Fibroblast of upper back skin (primary cell): ENCODE data around the gene RGS6.
"Not testable (repeated sequence)": the region's sequence is repeated elsewhere in the genome, so short reads cannot be mapped to it uniquely, and the experiment has no call there.

Experiments
- DNase-seq: peaks from one replicate; pipeline ENCODE4 v3.0.0-alpha.2; 2013

The RGS6 gene

DNA sequence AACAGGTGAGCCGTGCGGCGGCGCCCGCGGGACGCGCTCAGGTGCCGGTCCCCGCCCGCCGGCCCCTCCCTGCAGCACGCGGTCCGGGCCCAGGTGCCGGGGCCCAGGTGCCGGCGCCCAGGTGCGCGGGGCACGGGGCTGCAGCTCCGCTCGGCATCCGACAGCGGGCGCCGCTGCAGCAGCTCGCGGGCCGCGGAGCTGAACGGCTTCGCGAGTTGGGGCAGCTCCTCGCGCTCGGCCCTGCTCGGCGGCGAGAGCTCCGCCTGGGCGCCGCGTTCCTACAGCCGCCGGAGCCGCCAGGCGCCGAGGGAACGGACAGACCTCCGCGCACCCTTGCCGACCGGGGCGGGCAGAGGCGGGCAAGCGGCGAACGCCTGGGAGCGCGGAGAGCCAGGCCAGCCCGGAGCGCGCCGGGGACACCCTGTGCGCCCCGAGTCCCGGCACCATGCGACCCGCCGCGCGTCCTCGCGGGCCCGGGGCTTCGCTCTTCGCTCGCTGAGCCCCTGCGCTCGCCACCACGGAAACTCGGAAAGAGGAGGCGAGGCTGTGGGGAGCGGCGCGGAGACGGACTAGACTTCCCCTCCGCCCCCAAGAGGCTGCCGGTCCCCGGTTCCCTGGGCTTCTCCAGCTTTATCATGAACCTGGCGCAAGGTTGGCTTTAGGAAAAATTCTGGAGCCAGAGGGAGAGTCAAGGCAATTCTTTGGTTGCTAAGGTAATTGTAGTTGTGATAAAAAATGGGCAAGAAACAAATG lies at the start of gene RGS6:
Gene RGS6 (plus strand): TSS at position 201 of the 753 bp plus-strand sequence.
- DNase-seq = no peak

DNA sequence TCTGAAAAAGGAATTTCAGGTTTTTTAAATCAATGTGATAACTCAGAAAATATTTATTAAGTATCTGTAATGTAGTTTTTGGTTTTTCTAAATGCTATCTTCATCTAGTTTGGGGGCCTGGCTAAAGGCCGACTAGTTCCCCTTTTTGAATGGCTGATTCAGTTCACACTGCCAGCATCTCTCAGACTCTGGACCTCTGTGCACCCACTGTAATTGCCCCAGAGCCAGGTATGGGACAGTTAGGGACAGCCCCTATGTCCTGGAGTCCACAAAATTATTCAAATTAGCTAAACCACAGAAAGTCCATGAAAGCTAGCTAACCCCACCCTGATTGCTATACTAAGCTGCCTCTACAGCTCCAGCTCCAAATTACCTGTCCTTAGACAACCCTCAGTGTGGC lies 49.1 kb upstream of the RGS6 start:
- DNase-seq = no peak

DNA sequence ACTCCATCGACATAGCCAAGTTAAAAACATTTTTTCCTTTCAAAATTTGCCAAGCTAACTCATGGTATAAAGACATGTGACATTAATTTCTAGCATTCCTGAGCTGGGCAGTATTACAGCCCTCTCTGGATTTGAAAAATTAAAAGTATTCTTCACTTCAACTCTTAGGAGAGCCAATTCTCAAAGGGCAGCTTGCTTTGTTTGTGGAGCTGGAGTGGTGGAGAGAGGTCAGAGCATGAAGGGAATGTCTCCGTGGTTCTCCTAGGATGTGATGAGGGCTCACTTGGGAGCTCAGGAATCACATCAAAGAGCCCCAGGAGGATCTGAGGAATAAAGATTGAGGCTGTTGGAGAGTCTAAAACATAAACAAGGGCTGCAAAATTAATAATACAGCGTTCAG lies 46.9 kb upstream of the RGS6 start:
- DNase-seq = no peak

DNA sequence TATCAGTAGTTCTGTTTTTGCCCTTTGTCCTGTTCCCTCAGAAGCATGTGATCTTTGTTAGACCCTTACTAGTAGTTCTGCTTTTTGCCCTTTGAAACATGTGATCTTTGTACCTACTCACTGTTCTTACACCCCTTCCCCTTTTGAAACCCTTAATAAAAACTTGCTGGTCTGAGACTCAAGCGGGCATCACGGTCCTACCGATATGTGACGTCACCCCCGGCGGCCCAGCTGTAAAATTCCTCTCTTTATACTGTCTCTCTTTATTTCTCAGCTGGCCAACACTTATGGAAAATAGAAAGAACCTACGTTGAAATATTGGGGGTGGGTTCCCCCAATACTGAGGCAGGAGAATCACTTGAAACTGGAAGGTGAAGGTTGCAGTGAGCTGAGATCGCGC lies 44.4 kb upstream of the RGS6 start:
- not testable (repeated sequence) for DNase-seq

DNA sequence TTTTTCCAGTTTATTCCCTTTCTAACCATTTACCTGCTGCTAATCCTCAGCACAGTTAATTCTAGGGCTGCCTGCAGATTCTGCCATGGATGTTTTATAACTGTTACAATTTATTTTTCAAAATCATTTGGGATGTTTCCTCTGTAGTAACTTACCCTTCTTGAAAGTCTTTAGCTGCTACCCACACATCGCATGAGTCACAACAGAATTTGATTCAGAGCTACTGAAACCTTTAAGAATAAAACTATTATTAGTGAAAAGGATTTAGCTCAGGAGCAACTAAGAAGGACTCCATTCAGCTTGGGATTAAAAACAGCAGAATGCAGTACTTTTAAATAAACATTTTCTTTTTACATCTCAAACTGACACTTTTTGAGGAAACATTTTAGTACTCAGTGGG lies 41.7 kb upstream of the RGS6 start:
- no peak for DNase-seq

DNA sequence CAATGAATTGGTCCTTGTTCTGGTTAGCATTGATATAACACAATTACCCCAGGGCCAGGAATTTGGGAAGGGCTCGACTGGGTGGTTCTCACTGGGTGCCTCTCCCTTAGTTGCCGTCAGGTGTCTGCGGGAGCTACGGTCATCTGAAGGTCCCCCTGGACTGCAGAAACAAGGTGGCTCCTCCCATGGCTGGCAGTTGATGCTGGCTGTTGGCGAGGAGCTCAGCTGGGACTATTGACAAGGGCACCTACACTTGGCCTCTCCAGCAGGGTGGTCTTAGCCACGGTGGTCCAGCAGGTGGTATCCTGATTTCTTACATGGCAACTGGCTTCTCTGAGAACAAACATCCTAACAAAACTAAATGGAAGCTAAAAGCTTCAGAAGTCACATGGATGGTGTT lies 41.0 kb upstream of the RGS6 start:
- no peak for DNase-seq

DNA sequence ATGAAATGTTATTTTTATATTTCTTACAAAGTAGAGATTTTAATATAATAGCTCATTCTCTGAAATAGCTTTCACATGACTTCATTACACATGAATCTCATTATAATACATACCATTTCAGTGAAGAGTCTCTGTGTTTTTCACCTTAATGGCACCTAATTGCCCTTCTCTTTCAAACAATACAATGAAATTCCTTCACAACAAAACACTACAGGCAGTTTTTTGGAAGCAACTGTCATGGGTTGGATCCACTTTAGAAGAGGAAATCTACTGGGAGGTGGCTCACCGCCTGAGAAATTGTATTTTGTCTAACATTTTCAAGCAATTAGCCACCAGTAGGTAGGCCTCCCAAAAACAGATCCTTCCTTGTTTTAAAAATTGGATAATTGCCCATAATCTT lies 40.3 kb upstream of the RGS6 start:
- no peak for DNase-seq

DNA sequence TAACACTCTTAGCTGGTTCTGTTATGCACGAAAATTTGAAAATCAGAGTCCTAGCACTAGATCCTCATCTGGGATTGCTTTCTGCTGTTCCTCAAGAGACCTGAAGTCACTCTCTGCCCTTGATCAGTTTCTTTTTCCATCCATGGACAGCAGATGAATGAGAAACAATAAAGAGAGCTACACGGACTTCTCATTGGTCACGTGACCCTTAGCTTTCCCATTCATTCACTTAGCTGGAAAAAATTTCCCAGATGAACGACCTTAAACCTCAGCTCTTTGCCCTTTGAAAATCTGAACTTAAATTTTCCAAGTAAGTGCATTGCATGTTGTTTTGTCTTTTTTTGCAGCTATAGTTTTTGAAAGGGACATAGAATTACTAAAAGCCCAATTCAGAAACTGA lies 27.2 kb upstream of the RGS6 start:
- DNase-seq = no peak

DNA sequence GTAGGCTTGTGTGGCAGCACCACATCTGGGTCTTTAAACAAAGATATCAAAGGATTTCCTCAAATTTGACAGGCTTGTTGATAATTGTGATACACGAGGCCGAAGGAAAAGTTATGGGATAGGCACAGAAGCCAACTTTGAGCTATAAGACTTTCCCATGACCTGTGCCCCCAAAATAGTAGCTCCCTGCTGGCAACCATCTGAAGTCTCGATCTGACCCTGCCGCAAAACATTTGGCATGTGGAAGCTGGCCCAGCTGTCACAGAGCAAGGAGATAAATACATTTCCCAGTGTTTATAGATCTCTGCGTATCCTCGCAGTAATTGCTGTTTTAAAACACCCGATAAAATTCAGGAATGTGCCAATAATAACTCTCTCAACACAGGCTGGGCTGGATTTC lies 26.4 kb upstream of the RGS6 start:
- no peak for DNase-seq

DNA sequence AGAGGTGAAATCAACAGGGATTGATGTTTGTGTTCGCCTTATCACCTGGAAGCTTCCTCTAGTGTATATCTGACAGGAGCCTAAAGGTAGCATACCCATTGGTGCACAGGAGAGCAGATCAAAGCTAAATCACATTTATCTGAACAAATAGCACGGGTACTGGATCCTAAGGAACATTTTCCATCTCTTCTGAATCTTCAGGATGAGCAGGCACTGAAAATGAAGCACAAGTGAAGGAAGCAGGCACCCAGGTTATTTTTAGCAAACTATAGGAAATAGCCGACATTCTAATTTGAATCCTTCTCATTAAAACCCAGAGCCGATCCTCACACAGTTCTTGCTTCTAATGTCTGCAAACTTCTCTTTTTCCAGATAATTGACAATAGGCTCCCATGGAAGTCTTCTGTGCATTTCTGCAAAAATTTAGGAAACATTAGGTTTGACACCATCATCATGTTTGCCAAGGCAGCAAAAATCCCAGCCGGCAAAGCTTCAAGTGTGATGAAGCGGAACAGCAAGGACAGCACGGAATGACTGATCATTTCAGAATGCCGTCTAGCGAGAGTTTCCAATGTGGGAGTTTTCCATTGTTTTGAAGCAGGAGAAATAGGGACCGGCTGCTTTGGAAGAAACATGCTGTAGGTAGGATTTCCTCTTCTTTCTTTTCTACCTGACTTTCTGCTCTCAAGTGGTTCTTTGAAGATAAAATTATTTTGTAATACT lies 24.3 kb upstream of the RGS6 start:
- no peak for DNase-seq

DNA sequence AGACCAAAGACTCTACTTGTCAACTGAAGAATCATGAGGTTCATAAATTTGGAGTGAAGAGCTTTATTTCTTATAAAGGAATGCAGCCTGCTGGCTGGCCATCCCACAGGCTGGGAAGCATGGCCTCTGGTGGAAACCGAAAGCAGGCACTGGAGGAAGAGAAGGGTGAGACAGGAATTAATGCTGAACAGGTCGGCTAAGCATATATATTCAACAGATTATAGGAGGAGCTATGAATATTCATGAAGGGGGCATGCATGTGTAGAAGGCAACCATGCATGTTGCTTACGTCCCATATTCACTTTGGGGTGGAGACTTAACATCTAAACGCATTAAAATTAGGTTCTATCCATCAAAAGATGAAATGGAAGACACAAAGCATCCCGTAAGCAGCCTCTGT lies 20.6 kb upstream of the RGS6 start:
- DNase-seq = no peak

DNA sequence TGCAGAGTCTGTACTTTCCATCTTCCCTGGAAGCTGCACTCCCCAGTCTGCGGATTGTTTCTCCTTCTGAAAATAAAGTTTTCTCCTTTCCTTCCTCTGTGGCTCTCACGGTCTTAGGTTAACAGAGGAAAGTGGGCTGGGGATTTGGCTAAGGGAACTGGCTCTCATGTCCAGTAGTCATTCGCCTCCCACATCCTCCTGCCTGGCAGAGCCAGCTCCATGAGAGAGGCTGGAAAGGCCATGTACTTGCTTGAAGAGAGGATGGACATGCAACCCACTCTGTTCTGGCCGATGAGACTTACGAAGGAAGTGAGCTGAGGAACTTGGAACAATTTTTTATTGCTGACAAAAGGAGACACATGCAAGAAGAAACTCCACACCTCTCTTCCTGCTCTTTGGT lies 18.9 kb upstream of the RGS6 start:
- no peak for DNase-seq

DNA sequence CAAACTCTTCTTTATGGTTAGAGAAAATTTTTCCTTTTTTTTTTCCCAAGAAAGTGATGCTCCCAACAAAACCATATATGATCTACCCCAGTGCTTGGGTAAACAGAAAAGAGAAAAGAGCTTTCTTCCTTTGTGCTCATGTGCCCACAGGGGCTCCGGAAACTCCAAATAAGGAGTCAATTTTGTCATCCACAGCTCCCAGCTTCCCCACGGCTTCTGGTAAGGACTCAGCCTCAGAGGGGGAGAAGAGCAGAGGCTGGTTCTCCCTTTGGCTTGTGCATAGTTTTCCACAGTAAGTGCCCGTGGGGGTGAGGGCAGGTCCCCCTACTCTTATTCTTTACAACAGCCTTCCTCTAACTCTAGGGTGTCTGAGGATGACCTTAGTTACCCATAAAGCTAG lies 13.3 kb upstream of the RGS6 start:
- DNase-seq = no peak

DNA sequence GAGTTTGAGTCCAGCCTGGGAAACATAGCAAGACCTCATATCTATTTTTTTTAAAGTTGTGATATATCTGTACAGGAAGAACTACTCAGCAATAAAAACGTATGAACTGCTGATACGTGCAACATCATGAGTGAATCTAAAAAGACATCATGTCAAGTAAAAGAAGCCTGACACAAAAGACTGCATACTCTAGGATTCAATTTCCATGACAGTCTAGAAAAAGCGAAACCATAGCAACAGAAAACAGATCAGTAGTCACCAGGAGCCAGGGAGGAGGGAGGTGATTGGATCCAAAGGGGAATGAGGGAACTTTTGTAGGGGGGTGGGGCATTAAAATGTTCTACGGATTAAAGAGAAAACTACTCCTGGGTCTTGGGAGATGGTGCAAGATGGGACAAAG lies 8.7 kb upstream of the RGS6 start:
- DNase-seq = no peak

DNA sequence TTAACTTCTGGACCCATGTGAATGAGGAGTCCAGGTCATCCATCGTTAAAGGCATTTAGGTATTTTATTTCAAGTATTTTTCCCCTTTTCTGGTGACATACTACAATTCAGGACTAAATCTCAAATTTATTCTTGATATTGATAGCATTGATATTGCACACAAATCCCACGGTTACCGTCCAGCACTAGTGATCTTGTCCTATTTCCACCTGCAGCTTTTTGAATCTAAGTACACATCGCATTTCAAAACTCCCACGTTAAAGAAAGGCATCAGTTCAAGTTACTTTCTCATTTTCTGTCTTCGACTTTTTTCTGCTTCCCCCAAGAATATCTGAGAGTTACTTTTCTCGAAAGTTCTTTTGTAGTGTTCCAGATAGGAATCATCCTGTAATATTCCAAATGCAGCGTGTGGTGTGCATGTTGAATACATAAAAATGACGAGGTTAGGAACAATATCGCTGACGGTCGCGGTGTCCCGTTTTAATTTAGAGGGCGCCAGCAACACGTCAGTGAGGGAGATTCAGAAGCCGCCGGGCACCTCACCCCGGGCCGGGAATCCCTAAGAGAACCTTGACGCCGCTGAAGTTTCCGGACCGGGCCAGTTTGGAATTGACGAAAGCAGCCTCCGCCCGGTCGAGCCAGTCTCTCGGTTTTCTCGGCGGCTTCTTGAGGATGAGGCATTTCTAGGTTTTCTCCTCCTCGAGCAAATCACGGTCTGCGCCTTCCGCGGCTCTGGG lies 569 bp upstream of the RGS6 start:
- DNase-seq = no peak

DNA sequence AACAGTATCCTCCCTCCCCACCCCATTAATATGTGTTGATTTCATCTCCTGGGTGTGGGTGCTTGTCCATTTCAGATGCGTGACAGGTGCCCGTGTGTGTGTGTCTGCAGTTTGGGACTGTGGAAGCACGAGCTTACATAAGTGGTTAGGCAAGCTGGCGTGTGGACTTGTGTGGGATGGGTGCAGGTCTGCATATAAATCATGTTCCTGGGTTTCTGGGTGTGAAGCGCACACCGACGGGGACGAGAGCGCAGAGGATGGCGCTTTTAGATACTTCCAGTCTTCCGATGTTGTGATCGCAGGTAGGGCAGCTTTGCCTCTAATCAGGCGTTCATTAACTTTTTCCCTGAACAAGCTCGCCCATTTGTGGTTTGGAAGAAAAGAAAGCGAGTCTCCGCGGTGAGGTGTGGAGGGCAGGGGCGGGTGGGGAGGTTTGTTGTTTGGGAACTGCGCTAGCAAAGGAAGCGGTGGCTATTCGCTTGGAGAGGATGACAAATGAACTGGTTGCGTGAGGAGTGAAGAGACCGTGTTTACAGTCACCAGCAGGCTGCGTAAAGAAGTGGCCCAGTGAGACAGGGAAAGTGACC lies 865 bp downstream of the RGS6 start:
- DNase-seq = no peak

DNA sequence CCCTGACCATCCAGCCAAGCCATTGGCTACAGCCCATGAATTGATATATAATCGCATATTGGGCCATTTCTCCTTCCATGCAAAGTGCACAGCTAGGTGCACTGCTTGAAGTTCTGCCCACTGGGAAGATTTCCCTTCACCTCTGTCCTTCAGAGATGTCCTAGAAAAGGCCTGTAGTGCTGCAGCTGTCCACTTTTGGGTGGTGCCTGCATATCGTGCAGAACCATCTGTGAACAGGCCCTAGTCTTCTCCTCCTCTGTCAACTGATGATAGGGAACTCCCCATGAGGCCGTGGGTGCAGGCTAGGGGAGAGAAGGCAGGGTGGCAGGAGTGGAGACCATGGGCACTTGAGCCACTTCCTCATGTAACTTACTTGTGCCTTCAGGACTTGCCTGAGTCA lies 6.0 kb downstream of the RGS6 start:
- not testable (repeated sequence) for DNase-seq

DNA sequence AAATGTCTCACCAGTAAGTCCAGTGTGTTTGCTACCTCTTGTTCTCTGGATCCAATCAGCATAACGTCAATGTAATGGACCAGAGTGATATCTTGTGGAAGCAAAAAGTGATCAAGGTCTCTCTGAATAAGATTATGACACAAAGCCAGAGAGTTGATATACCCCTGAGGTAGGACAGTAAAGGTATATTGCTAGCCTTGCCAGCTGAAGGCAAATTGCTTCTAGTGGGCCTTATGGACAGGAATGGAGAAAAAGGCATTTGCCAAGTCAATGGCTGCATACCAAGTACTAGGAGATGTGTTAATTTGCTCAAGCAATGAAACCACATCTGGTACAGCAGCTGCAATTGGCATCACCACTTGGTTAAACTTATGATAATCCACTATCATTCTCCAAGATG lies 7.1 kb downstream of the RGS6 start:
- DNase-seq = not testable (repeated sequence)

DNA sequence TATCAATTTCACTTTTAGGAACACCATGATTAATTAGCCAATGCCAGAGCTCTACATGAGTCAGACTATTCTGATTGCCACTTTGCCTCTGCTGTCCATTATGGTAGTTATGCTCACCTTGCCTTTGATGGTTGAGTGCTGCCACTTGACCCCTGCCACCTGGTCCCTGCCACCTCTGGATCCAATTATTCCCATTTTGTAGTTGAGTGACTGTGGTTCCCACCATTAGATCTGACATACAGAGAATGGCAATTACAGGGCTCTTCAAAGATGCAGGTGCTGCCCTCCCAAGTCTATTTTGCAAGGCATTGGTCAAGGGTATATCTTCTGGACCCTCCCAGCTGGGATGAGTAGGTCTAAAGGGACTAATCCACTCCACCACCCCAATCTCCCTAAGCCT lies 8.3 kb downstream of the RGS6 start:
- DNase-seq = not testable (repeated sequence)

DNA sequence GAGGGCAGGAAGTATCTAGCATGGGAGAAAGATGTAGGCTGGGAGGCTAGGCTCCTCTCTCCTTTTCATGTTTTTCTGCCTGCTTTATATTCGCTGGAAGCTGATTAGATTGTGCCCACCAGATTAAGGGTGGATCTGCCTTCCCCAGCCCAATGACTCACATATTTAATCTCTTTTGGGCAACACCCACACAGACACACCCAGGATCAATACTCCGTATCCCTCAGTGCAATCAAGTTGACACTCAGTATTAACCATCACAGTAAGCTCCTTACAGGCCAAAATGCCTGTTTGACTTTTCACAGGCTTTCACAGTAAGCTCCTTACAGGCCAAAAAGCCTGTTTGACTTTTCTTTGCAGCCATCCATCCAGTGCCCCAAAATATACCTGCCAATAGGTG lies 9.4 kb downstream of the RGS6 start:
- DNase-seq = not testable (repeated sequence)

DNA sequence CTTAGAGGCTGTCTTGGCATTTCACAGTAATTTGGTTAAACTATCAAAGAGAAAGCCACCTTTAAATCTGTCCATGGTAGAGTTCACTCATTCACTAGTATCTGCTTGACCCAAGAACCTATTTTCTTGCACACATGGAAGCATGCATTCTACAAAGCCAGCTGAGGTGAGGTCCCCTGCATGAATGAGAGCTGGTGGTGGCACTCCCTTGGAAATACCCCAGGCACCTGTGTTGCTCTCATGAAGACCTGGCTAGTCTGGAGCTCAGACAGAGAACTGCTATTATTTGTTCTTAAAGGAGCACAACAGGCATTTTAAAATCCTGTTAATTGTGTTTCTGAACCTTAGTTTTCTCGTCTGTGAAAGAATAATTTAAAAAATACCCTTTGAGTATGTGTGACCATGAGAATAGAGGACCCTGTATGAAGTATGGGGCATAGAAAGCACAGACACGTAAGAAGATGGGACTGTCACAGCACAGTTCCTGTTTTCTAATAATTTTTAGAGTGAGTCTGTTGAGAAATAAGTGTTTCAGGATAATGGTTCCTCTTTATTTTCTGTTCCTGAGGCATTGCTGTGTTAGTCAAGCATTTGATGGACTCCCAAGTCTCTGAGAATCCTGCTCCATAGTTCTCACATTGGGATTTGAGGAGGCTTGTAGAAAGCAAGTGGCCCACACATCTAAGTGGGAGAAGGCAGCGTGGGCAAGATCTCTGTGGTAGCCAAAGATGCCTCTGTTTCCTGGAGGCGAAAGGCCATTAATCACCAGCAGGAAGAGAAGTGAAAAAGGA lies 10.9 kb downstream of the RGS6 start:
- no peak for DNase-seq

DNA sequence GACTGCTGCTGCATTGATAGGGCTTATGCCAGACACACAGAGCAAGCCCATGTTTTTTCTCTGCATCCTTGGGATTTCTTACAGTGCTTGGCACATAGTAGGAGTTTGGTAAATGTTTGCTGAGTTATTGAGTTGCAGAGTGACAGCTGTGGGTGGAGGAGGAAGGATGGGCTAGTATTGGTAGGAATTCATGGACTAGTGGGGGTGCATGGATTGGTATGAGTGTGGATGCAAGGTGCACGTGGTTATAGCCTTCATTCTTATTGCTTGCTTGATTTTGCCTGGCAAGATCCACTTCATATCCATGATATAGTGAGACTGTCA lies 11.4 kb downstream of the RGS6 start:
- DNase-seq = no peak

DNA sequence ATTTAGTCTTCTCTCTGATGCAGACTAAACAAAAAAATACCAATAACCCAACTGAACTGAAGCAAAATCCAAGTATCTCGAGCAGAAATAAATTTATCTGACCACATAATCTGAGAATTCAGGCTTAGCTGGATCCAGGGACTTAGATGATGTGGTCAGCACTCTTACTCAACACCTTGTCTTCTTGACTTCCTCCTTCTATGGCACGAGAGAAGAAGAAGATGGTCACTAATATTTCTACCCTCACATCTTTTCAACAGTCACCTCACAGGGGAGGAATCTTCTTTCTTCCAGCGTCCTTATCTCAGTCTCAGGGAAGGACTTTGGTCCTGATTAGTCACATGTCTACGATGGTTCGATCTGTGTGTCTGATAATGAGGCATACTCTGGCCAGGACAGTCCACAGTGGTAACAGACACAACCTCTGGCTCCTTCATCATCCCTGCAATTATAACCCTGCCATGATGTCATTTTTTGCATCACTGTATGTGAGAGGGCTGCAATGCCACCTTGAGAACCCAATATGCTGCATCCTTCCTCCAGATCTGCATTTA lies 15.8 kb downstream of the RGS6 start:
- no peak for DNase-seq
